Astrocyte (in vitro differentiated cells and primary cell): Measurements from ENCODE around the gene ARL8B. TPM values are rescaled to one million over a fixed set of nuclear protein-coding genes. Genes with fewer than 3 reads are reported as not detected.
"Not testable (repeated sequence)": the region's sequence is repeated elsewhere in the genome, so short reads cannot be mapped to it uniquely, and the experiment has no call there.

Experiments
- DNase-seq: peaks from one replicate; pipeline ENCODE4 v3.0.0-alpha.2; 2010; ENCODE audit warnings: low read depth
- FAIRE-seq: peaks from 2 replicates; lab custom pipeline; 2011; peaks lifted over from hg19 to GRCh38; lab: Jason Lieb, UNC
- H2AFZ ChIP-seq: 2 replicates; pipeline ENCODE4 v1.6.0; 2012; ENCODE audit warnings: low read depth, low read length, inconsistent platforms
- H3K27ac ChIP-seq: 2 replicates; pipeline ENCODE4 v1.5.1; 2011; ENCODE audit warnings: low read depth, low read length, inconsistent platforms
- H3K27me3 ChIP-seq: 2 replicates; pipeline ENCODE4 v1.6.0; 2011; ENCODE audit warnings: low read length, inconsistent platforms; ENCODE audit not compliant: insufficient read depth
- H3K36me3 ChIP-seq: 2 replicates; pipeline ENCODE4 v1.5.1; 2011; ENCODE audit warnings: low read length, inconsistent platforms; ENCODE audit not compliant: insufficient read depth
- H3K4me1 ChIP-seq: 2 replicates; pipeline ENCODE4 v1.5.1; 2011; ENCODE audit warnings: low read length, inconsistent platforms; ENCODE audit not compliant: insufficient read depth
- H3K4me2 ChIP-seq: 2 replicates; pipeline ENCODE4 v1.6.0; 2012; ENCODE audit warnings: low read length, inconsistent platforms
- H3K4me3 ChIP-seq: 2 replicates; pipeline ENCODE4 v1.5.1; 2011; ENCODE audit warnings: low read depth, mild to moderate bottlenecking, low read length, inconsistent platforms; ENCODE audit not compliant: insufficient read depth
- H3K79me2 ChIP-seq: 2 replicates; pipeline ENCODE4 v1.6.0; 2012; ENCODE audit warnings: mild to moderate bottlenecking, low read length, inconsistent platforms; ENCODE audit not compliant: insufficient read depth
- H3K9ac ChIP-seq: 2 replicates; pipeline ENCODE4 v1.6.0; 2012; ENCODE audit warnings: mild to moderate bottlenecking, low read length, inconsistent platforms
- H3K9me3 ChIP-seq: 2 replicates; pipeline ENCODE4 v1.5.1; 2012; ENCODE audit warnings: low read depth, mild to moderate bottlenecking, low read length, inconsistent platforms; ENCODE audit not compliant: insufficient read depth
- H4K20me1 ChIP-seq: 2 replicates; pipeline ENCODE4 v1.6.0; 2012; ENCODE audit warnings: low read length, inconsistent platforms; ENCODE audit not compliant: insufficient read depth
- H3K27ac Mint-ChIP-seq: one replicate; pipeline ENCODE4 v1.8.0; 2021; ENCODE audit warnings: mild to moderate bottlenecking, mixed read lengths; ENCODE audit not compliant: unreplicated experiment
- H3K27me3 Mint-ChIP-seq: one replicate; pipeline ENCODE4 v1.8.0; 2021; ENCODE audit warnings: low read depth, mixed read lengths; ENCODE audit not compliant: unreplicated experiment
- H3K36me3 Mint-ChIP-seq: one replicate; pipeline ENCODE4 v1.8.0; 2021; ENCODE audit warnings: low read depth, mixed read lengths; ENCODE audit not compliant: unreplicated experiment
- H3K4me1 Mint-ChIP-seq: one replicate; pipeline ENCODE4 v1.8.0; 2021; ENCODE audit warnings: low read depth, mixed read lengths; ENCODE audit not compliant: unreplicated experiment
- H3K4me3 Mint-ChIP-seq: one replicate; pipeline ENCODE4 v1.8.0; 2021; ENCODE audit warnings: mild to moderate bottlenecking, moderate library complexity, mixed read lengths; ENCODE audit not compliant: unreplicated experiment
- H3K9me3 Mint-ChIP-seq: one replicate; pipeline ENCODE4 v1.8.0; 2021; ENCODE audit warnings: mild to moderate bottlenecking, mixed read lengths; ENCODE audit not compliant: unreplicated experiment
- EZH2 ChIP-seq: IDR thresholded peaks from 2 replicates; pipeline ENCODE4 v1.6.1; 2012; ENCODE audit warnings: mild to moderate bottlenecking, low read length, inconsistent platforms; ENCODE audit not compliant: insufficient read depth
- total RNA-seq: library from RNA; stranded (reverse); gene quantifications from 2 replicates; pipeline ENCODE4 v1.2.1, GENCODE V29; 2021
- TF ChIP-seq, protein P1 (sequence below): IDR thresholded peaks from 2 replicates; pipeline ENCODE4 v1.5.1; 2011; ENCODE audit warnings: low read depth, mild to moderate bottlenecking, inconsistent platforms, low read length, moderate library complexity; ENCODE audit not compliant: insufficient read depth

Gene ARL8B
- total RNA-seq, 1 donor from 2014 or later = 64.1 TPM

DNA sequence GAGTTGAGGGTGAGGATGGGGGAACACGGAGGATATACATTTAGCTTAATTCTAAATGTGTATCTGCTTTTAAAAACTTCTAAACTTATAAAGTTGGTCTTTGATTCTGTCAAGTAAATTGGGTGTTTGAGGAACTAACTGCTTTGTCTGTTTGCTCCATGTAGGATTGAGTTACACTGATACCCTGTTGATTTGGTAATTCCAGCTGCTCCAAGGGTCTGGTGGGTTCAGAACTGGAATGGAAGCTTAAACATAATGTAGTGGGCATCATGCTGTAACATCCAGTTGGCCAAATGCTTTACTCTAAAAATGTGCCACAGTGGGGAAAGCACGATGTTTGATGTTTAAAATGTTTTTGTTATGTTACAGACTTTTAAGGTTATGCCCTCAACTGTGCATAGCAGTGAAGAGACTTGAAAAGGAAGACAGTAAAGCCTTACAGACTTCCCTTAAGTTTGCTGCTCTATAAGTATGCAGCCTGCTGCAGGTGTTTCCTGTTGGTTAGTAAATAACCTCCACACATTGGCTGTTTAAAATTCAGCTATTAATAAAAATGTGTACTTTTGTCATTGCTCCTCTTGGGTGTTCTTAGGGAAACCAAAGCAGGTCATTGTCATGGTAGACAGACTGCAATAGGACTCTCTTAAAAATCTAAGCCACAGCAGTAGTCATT is 59.5 kb downstream of the ARL8B start:
- no peak overlapping the region for H3K4me3 Mint-ChIP-seq
- H2AFZ ChIP-seq = no peak overlapping the region

DNA sequence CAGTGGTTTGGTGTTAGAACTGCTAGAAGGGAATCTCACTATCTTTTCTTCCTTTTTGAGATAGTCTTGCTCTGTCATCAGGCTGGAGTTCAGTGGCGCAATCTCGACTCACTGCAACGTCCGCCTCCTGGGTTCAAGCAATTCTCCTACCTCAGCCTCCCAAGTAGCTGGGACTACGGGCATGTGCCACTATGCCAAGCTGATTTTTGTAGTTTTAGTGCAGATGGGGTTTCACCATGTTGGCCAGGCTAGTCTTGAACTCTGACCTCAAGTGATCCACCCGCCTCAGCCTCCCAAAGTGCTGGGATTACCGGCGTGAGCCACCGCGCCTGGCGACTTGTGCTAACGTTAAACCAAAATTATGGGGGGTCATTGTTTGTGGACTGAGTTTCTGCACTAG is 61.6 kb downstream of the ARL8B start:
- H3K9me3 Mint-ChIP-seq, H4K20me1 ChIP-seq, FAIRE-seq, H3K27ac ChIP-seq, H3K9ac ChIP-seq, H3K4me1 ChIP-seq, H3K4me1 Mint-ChIP-seq, H3K27me3 ChIP-seq, H3K4me3 Mint-ChIP-seq, H3K36me3 Mint-ChIP-seq, H2AFZ ChIP-seq, DNase-seq, H3K27me3 Mint-ChIP-seq, H3K9me3 ChIP-seq, H3K4me3 ChIP-seq, H3K27ac Mint-ChIP-seq, H3K4me2 ChIP-seq: not testable (repeated sequence)
- Histone ChIP-seq H3K36me3 (peaks cover 30% of the 10 kb centered on the region), H3K79me2 (peaks cover 13% of the 10 kb centered on the region)

More for the DNA sequence above, 59.5 kb downstream of the ARL8B start:
- Histone ChIP-seq H3K27me3 (no peaks in the 10 kb centered on the region), H3K27ac (no peak overlapping the region), H3K4me2 (no peak overlapping the region), H3K79me2 (no peaks in the 10 kb centered on the region), H4K20me1 (no peaks in the 10 kb centered on the region), H3K4me3 (no peak overlapping the region), H3K36me3 (peaks cover 34% of the 10 kb centered on the region), H3K9ac (no peak overlapping the region), H3K9me3 (no peaks in the 10 kb centered on the region), H3K4me1 (peaks cover 5% of the 10 kb centered on the region)
- no peak for FAIRE-seq
- Mint-ChIP-seq H3K27ac (no peak overlapping the region), H3K9me3 (no peaks in the 10 kb centered on the region), H3K27me3 (no peaks in the 10 kb centered on the region), H3K4me1 (no peaks in the 10 kb centered on the region), H3K36me3 (peaks cover 4% of the 10 kb centered on the region)
- DNase-seq = no peak
- TF ChIP-seq, protein P1, sequence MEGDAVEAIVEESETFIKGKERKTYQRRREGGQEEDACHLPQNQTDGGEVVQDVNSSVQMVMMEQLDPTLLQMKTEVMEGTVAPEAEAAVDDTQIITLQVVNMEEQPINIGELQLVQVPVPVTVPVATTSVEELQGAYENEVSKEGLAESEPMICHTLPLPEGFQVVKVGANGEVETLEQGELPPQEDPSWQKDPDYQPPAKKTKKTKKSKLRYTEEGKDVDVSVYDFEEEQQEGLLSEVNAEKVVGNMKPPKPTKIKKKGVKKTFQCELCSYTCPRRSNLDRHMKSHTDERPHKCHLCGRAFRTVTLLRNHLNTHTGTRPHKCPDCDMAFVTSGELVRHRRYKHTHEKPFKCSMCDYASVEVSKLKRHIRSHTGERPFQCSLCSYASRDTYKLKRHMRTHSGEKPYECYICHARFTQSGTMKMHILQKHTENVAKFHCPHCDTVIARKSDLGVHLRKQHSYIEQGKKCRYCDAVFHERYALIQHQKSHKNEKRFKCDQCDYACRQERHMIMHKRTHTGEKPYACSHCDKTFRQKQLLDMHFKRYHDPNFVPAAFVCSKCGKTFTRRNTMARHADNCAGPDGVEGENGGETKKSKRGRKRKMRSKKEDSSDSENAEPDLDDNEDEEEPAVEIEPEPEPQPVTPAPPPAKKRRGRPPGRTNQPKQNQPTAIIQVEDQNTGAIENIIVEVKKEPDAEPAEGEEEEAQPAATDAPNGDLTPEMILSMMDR = no peak
- TF ChIP-seq EZH2 = no peak

DNA sequence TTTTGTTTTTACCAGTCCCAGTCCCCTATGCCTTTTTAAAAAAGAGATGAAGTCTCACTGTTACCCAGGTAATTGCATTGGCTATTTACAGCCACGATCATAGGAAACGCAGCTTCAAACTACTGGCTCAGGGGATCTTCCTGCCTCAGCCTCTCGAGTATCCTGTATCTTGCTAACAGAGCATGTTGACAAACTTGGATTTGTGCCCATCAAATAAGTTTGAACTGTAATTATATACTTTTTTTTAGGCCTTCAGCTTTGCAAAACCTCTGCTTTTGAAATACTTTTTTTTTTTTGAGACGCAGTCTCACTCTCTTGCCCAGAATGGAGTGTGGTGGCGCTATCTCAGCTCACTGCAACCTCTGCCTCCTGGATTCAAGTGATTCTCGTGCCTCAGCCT is 62.4 kb downstream of the ARL8B start:
- peaks cover 6% of the 10 kb centered on the region for H4K20me1 ChIP-seq
- no peak overlapping the region for H3K9ac ChIP-seq
- no peak overlapping the region for H3K4me3 Mint-ChIP-seq
- H3K4me2 ChIP-seq = no peak overlapping the region
- peaks cover 7% of the 10 kb centered on the region for H3K36me3 Mint-ChIP-seq
- H3K27ac ChIP-seq = no peak overlapping the region
- H3K79me2 ChIP-seq = peaks cover 20% of the 10 kb centered on the region
- peaks cover 2% of the 10 kb centered on the region for H3K9me3 Mint-ChIP-seq
- H3K4me1 Mint-ChIP-seq = peaks cover 2% of the 10 kb centered on the region
- H3K27ac Mint-ChIP-seq = no peak overlapping the region
- H3K4me1 ChIP-seq = peaks cover 16% of the 10 kb centered on the region
- DNase-seq = no peak
- H3K4me3 ChIP-seq = no peak overlapping the region
- no peak for TF ChIP-seq EZH2
- TF ChIP-seq, protein P1 = no peak
- H3K36me3 ChIP-seq = peaks cover 23% of the 10 kb centered on the region
- H2AFZ ChIP-seq = no peak overlapping the region
- no peaks in the 10 kb centered on the region for H3K27me3 Mint-ChIP-seq
- no peak for FAIRE-seq
- H3K9me3 ChIP-seq = no peaks in the 10 kb centered on the region
- no peaks in the 10 kb centered on the region for H3K27me3 ChIP-seq
